Stomach (tissue), 4 donors: ENCODE results near the gene ELAVL1.

Source experiments
- EP300 ChIP-seq: sonication (generic); formaldehyde crosslinking; IDR thresholded peaks from one replicate; pipeline ENCODE4 v1.6.1; 2017; ENCODE audit warnings: antibody characterized with exemption
- TF ChIP-seq, protein P1 (sequence below), 7 experiments: fragments of 450-650 bp in 4 of 7; fragments of 200-600 bp in 3 of 7; sonication (generic) in 3 of 7; IDR thresholded peaks; one replicate each; pipeline ENCODE4 v1.5.1; 2016 to 2019; ENCODE audit warnings: antibody characterized with exemption in 7 of 7, control low read depth in 2 of 7, mild to moderate bottlenecking in 1 of 7

DNA sequence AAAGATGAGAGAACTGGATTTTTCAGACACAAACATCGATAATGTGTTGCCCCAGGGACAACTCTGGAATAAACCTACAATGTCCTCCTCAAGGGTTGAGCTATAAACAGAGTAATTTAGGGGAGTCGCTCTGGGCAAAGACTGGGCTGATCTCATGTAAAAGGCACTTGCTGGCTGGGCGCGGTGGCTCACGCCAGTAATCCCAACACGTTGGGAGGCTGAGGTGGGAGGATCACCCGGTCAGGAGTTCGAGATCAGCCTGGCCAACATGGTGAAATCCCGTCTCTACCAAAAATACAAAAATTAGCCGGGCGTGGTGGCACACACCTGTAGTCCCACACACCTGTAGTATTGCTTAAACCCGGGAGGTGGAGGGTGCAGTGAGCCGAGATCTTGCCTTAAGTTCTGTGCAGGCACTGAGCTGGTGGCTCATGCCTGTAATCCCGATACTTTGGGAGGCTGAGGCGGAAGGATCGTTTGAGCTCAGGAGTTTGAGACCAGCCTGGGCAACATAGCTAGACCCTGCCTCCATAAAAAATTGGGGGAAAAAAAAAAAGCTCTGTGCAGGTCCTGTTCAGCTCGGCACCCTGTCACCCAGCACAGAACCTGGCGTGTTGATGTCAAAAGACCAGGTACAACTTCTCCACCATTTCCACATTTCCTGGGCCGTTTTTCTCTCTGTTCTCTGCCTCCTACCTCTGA is 63.4 kb downstream of the ELAVL1 start:
- no peak for TF ChIP-seq EP300
- TF ChIP-seq, protein P1, sequence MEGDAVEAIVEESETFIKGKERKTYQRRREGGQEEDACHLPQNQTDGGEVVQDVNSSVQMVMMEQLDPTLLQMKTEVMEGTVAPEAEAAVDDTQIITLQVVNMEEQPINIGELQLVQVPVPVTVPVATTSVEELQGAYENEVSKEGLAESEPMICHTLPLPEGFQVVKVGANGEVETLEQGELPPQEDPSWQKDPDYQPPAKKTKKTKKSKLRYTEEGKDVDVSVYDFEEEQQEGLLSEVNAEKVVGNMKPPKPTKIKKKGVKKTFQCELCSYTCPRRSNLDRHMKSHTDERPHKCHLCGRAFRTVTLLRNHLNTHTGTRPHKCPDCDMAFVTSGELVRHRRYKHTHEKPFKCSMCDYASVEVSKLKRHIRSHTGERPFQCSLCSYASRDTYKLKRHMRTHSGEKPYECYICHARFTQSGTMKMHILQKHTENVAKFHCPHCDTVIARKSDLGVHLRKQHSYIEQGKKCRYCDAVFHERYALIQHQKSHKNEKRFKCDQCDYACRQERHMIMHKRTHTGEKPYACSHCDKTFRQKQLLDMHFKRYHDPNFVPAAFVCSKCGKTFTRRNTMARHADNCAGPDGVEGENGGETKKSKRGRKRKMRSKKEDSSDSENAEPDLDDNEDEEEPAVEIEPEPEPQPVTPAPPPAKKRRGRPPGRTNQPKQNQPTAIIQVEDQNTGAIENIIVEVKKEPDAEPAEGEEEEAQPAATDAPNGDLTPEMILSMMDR (IDR thresholded peaks at IDR 0.05): no peak
